ENCODE data around the gene THAP3. TPM values are rescaled to one million over a fixed set of nuclear protein-coding genes. Genes with fewer than 3 reads are reported as not detected.

The THAP3 gene
- total RNA-seq, 1 donor from 2014 or later = 17.1 TPM

GRCh38 chr1:6603915-6604558 is 20.6 kb upstream of the THAP3 start:
- DNase-seq (ENCODE audit: low spot score) = peak; percentile 85

DNA sequence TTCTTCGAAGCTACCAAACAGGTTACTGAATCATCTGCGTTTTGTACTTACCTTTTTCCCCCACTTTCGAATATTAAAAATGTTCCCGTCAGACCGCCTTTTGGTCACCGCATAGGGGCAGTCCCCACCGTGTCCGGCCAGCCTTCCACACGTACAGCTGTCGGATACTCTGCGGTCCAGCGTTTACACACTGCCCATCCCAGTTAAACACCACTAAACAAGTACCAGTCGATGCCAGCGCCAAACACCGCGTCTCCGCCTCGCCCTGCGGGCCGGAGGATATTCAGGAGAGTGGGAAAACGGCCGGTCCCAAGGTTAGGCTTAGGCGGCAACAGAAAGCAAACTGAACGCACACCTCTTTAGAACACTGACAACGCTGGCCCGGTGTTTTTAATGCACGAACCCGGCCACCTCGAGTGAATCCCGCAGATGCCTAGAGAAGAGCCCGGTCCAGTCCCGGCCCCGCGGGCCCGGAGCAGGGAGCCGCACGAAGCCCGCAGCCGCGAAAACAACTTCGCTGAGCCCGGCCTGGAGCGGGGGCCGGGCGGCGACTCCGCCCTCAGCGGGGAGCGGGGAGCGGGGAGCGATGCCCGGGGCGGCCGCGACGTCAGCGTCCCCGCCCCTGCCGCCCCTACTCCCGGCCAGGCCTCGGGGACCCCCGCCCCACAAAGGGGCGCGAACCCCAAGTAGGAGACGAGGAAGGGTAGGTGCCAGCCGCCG is 11.9 kb upstream of the THAP3 start:
- DNase-seq (ENCODE audit: low spot score) = no peak

DNA sequence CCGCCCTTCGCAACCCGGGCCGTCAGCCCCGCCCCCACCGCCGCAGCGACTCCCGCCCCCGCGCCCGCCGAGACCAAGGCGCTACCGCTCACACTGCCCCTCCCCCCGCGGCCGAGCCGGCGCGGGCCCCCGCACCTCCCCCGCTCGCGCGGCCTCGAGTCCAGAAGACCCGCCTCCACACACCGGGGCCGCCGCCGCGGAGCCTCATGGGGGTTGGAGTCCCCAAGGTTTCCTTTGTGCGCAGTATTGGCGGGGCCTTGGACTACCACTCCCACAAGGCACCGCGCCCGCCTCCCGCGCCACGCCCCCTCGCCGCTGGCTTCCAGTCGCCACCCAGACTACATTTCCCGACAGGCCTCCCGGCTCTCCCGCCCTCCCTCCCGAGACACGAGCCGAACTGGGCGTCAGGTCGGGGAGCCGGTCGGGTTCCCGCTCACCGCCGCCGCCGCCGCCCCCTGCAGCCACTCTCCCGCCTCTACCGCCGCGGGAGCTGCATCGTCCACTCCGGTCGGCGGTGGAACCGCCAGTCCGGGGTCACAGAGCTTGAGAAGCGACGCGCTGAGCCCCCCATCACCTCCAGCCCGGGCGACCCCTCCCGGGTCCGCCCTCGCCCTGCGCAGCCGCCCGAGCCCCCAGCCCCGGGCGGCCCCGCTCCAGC is 11.2 kb upstream of the THAP3 start, which contains the start of gene PHF13:
Gene PHF13, plus strand, starts transcription at position 371 of the 658 bp plus-strand sequence. CDS start 336 bp downstream, outside the sequence.
- DNase-seq (ENCODE audit: low spot score) = peak; percentile 99

GRCh38 chr1:6614019-6614928 is 10.4 kb upstream of the THAP3 start:
- DNase-seq (ENCODE audit: low spot score) = peak; percentile 73

DNA sequence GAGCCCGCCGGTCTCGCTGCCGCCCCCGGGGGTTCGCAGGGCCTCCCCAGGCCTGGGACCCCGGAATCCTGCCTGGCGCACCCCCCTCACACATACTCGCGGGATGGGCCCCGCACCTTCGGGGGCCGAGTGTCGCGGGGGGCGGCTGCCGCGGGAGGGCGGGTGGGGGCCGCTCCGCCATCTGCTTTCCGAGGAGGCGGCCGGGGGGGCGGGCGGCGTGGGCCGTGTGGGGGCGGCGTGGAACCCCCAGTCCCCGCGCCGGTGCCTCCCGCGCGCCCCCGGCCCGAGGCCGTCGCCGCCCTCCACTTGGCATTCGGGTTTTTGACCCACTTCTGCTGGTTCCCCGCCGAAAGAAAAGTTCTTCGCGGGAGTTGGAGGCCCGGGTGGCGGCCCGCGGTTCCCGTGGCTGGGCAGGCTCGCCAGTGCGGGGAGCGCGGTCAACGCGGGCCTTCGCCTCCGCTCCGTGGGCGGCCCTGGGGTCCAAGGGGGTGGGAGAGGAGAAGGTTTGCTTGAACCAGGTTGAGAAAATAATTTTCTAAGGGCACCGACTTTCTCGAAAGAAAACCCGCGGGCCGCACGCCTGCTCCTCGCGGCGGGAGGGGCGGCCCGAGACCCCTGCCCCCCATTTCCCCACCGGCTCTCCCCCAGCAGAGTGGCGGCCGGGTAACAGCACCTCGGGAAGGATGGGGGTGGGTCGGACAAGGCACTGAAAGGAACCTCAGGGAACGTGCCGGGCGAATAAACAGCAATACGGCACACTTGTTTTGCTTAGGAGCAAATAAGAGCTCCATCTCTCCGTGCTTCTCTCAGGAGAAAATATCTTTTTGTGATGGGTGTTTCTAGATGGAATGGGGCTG is 9.5 kb upstream of the THAP3 start:
- DNase-seq (ENCODE audit: low spot score) = no peak

- no peak for DNase-seq (ENCODE audit: low spot score)
These were observed 5.6 kb upstream of the THAP3 start for GRCh38 chr1:6619045-6619444.

DNA sequence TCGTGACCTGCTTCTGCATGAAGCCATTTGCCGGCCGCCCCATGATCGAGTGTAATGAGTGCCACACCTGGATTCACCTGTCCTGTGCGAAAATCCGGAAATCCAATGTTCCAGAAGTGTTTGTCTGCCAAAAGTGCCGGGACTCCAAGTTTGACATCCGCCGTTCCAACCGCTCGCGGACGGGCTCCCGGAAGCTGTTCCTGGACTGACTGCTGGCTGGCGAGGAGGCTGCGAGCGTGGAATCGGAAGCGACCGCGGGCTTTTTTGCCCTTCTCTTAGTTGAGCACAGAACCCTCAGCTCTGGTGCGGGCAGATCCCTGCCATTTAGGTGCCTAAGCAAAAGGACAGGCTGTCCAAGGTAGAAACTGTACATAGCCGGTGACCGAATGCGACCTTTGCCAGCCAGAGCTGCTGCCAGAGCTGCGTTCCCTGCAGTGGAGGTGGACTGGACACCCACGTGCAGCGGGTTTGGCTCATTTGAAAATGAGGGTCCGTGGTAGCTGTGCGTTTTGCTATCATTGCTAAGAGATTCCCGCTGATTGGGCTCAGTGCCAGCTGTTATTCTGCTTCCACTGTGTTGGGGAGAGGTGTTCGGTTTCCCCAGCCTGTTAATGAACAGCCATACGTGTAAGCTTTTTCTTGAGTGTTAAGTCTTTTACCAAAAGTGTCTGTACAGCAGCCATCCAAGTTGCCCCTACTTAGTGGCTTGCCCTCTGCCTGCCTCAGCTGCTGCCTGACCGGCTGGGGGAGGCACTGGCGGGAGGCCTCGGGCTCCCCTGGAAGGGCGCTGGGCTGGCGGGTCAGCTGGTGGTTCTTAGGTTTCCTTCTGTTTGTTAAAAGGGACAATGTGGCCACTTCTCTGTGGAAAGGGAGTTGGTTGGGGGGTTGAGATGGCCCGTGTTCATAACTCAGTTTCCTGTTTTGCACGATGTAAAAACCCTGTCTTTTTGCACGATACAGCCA is 3.0 kb upstream of the THAP3 start:
- no peak for DNase-seq (ENCODE audit: low spot score)

DNA sequence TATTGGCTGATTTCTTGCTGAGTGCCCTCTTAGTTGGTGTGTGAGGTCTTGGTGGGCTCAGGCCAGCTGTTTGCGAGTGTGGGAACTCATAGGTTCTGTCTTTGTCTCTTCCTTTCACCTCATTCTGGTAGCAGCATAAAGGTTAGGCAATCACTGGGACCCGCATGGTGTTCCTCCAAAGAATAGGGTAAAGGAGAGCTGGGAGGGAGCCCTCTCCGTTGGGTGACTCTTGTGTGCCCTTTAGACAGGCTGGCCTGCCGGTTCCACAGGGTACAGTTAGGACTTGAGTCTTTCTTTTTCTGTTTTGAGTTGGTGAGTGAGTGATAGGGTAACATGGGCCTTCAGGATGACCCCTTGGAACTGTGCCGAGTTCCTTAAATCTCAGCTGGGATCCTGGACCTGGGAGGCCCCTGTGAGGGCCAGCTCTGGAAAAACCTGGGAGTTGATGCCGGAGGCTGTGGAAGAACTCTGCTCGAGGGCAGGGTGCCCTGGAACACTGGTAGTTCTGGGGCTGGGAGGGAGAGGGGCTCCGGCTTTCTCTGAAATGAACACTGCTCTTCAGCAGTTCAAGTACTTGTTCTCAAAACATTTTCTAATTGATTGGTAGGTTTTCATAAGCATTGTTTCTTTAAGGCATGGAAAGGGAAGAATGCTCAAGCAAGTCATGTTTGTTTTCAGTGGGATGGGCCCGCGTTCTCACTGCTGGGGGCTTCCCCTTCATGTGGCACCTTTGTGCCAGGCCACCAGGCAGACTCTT is 2.1 kb upstream of the THAP3 start:
- DNase-seq (ENCODE audit: low spot score) = no peak

GRCh38 chr1:6623269-6623965 is 1.3 kb upstream of the THAP3 start:
- DNase-seq (ENCODE audit: low spot score) = no peak

- peak; percentile 43 for DNase-seq (ENCODE audit: low spot score)
These were observed 999 bp downstream of the THAP3 start for GRCh38 chr1:6625584-6626149.

GRCh38 chr1:6627031-6627430 is 2.4 kb downstream of the THAP3 start:
- no peak for DNase-seq (ENCODE audit: low spot score)

DNA sequence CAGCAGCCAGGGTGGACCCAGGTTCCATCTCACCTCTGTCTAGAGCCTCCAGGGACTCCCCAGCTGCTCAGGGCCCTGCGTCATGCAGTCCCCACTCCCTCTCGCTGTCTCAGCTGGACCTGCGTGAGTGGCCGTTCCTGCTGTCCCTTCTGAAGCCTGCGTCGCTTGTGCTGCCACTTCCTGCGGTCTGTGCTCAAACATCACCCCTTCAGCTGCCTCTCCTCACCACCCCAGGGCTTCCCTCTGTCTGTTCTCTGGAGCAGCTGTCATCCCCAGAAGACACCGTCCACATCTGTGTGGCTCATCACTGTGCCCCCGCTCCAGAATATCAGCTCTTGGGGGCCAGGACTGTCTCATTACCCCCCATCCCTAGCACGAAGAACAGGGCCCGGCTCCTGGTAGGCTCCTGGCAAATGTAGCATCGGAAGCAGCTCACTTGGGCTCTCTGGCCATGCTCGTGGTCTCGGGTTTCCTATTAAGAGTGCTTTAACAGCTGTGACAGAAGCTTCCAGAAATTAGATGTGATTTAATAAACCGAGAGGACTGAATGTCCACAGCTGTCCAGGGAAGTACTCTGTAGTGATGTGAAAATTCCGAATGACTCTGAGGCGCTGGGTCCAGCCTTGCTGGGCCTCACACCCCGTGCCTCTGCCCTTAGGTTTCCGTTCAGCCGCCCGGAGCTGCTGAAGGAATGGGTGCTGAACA is 3.3 kb downstream of the THAP3 start:
- DNase-seq (ENCODE audit: low spot score) = no peak

GRCh38 chr1:6628971-6629479 is 4.4 kb downstream of the THAP3 start:
- DNase-seq (ENCODE audit: low spot score) = no peak

DNA sequence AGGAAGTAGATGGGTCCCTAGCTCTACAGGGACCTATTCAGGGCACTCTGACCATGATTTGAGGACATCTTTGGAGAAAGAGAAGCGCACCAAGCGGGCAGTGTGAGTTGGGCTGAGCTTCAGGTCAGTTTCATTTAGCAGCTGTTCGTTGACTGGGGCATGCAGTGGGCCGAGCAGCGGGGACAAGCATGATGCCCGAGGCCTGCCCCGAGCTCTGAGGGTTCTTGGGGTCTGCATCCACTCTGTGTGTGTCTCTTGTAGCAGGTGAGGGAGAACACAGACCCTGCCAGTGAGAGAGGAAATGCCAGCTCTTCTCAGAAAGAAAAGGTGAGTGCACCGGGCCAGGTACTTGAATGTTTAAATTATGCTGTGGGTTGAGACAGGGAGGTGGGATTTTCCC is 5.4 kb downstream of the THAP3 start:
- DNase-seq (ENCODE audit: low spot score) = no peak

DNA sequence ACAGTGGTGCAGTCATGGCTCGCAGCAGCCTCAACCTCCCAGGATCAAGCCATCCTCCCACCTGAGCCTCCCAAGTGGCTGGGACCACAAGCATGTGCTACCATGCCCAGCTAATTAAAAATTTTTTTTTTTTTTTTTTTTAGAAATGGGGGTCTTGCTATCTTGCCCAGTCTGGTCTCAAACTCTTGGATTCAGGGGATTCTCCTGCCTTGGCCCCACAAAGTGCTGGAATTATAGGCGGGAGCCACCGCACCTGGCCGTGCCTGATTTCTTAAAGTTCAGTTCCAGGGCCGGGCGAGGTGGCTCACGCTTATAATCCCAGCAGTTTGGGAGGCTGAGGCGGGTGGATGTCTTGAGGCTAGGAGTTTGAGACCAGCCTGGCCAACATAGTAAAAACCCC is 6.4 kb downstream of the THAP3 start:
- no peak for DNase-seq (ENCODE audit: low spot score)

DNA sequence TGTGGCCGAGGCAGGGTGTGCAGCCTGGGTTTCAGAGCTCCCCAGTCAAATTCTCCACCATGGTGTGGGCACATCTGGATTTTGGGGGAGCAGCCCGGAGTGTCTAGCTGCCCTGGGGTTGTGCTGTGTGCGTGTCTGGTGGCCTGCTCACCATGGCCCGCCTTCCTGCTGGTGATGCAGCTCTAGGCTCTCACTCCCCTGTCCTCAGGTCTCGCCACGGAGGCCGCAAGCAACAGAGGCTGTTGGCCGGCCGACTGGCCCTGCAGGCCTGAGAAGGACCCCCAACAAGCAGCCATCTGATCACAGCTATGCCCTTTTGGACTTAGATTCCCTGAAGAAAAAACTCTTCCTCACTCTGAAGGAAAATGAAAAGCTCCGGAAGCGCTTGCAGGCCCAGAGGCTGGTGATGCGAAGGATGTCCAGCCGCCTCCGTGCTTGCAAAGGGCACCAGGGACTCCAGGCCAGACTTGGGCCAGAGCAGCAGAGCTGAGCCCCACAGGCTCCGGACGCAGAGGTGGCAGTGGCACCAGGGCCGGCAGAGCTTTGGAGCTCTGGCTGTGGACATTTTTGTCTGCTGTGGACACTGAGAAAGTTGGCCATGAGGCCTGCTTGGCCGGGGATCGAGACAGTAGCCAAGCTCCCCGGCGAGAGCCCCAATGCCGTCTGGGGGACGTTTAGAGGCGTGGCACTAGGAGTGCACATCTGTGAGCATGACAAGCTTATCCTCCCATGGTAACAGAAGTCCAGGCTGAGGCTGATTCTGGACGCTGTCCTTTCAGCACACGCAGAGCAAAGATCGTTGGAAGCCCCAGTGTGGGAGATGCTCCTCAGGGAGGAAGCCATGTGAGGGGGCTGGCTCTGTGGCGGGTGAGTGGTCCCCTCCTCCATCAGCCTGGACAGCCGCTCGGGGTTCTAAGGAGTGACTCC is 8.2 kb downstream of the THAP3 start:
- DNase-seq (ENCODE audit: low spot score) = no peak

Measured in umbilical cord (tissue), 2 donors.